Measurements from ENCODE around the gene TPO. TPM values are rescaled to one million over a fixed set of nuclear protein-coding genes. Genes with fewer than 3 reads are reported as not detected.
A peak's percentile ranks its signal among the peaks of the same experiment; 100 is the strongest.

TPO gene
- total RNA-seq, 1 donor from 2014 or later, result not detected

DNA sequence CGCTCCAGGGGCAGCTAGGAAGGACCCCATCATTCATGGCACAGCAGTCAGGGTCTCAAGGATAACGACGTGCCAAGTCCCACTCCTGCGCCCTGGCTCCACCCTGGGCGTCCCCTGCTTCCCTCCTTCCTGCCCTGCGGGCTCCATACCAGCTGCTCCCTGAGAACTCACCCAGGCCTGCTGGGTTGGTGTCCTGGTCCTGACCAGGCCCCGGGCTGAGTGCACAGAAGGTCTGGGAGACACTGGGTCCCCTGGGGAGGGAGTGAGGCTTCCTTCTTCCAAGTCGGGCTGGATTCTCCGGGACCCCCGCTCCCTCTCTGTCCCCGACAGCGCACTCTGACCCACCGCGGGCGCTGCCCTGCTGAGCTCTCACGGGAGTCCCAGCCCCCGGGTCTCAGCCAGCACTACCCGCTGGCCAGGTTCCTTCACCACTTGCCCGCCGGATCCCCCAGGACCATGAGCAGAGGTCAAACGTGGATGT, 170.8 kb downstream of the TPO start:
- no peak for FAIRE-seq
- H3K27me3 ChIP-seq (ENCODE audit: control insufficient read depth, insufficient read depth, low read length), result peaks cover 5% of the 10 kb centered on the region
- DNase-seq (ENCODE audit: low read depth), result no peak
- no peak overlapping the region for H3K4me3 ChIP-seq (ENCODE audit: low read depth, low read length)
- no peaks in the 10 kb centered on the region for H3K36me3 ChIP-seq (ENCODE audit: control insufficient read depth, insufficient read depth, low read length)
- TF ChIP-seq CTCF (IDR thresholded peaks at IDR 0.05; ENCODE audit: insufficient read depth, low read length, severe bottlenecking), result no peak

GRCh38 chr2:1584691-1585485, 171.6 kb downstream of the TPO start:
- TF ChIP-seq CTCF (IDR thresholded peaks at IDR 0.05; ENCODE audit: insufficient read depth, low read length, severe bottlenecking), result peak; percentile 10
- Histone ChIP-seq H3K36me3 (ENCODE audit: control insufficient read depth, insufficient read depth, low read length) (no peaks in the 10 kb centered on the region), H3K4me3 (ENCODE audit: low read depth, low read length) (no peak overlapping the region), H3K27me3 (ENCODE audit: control insufficient read depth, insufficient read depth, low read length) (peaks cover 5% of the 10 kb centered on the region)
- FAIRE-seq (no peak), DNase-seq (ENCODE audit: low read depth) (no peak)

- Histone ChIP-seq H3K27me3 (ENCODE audit: control insufficient read depth, insufficient read depth, low read length) (peaks cover 5% of the 10 kb centered on the region), H3K36me3 (ENCODE audit: control insufficient read depth, insufficient read depth, low read length) (no peaks in the 10 kb centered on the region), H3K4me3 (ENCODE audit: low read depth, low read length) (no peak overlapping the region)
- FAIRE-seq (no peak), DNase-seq (ENCODE audit: low read depth) (no peak)
- no peak for TF ChIP-seq CTCF (IDR thresholded peaks at IDR 0.05; ENCODE audit: insufficient read depth, low read length, severe bottlenecking)
Measured at GRCh38 chr2:1585635-1586034, 172.4 kb downstream of the TPO start.

- no peak for DNase-seq (ENCODE audit: low read depth)
- Histone ChIP-seq H3K36me3 (ENCODE audit: control insufficient read depth, insufficient read depth, low read length) (no peaks in the 10 kb centered on the region), H3K27me3 (ENCODE audit: control insufficient read depth, insufficient read depth, low read length) (peaks cover 5% of the 10 kb centered on the region), H3K4me3 (ENCODE audit: low read depth, low read length) (no peak overlapping the region)
- FAIRE-seq, result no peak
- no peak for TF ChIP-seq CTCF (IDR thresholded peaks at IDR 0.05; ENCODE audit: insufficient read depth, low read length, severe bottlenecking)
Measured at GRCh38 chr2:1586251-1586922, 173.1 kb downstream of the TPO start.

- DNase-seq (ENCODE audit: low read depth) (no peak), FAIRE-seq (no peak)
- H3K4me3 ChIP-seq (ENCODE audit: low read depth, low read length), result no peak overlapping the region
Measured at GRCh38 chr2:1586923-1587840, 173.9 kb downstream of the TPO start.

More at GRCh38 chr2:1586923-1587840, 173.9 kb downstream of the TPO start:
- TF ChIP-seq CTCF (IDR thresholded peaks at IDR 0.05; ENCODE audit: insufficient read depth, low read length, severe bottlenecking), result no peak
- Histone ChIP-seq H3K36me3 (ENCODE audit: control insufficient read depth, insufficient read depth, low read length) (no peaks in the 10 kb centered on the region), H3K27me3 (ENCODE audit: control insufficient read depth, insufficient read depth, low read length) (peaks cover 5% of the 10 kb centered on the region)

Measured in bronchial epithelial cell (primary cell).